Right lobe of liver (tissue), 6 donors: ENCODE results near the gene OR1N1. TPM values are rescaled to one million over a fixed set of nuclear protein-coding genes. Genes with fewer than 3 reads are reported as not detected.
"Not testable (repeated sequence)": the region's sequence is repeated elsewhere in the genome, so short reads cannot be mapped to it uniquely, and the experiment has no call there.

Experiments used
- ATAC-seq, 4 donors: fragments of 200-7000 bp; cut with Tn5 transposase; one replicate each; pipeline ENCODE4 v1.9.1; 2020; ENCODE audit warnings: mild to moderate bottlenecking in 4 of 4, moderate library complexity in 4 of 4
- DNase-seq, 3 donors: peaks; one replicate each; pipeline ENCODE4 v3.0.0-alpha.2; 2020
- H3K27ac ChIP-seq, 3 donors: fragments of 200-600 bp; one replicate each; pipeline ENCODE4 v1.8.0; 2022
- H3K27me3 ChIP-seq, 2 donors: fragments of 200-600 bp; one replicate each; pipeline ENCODE4 v1.8.0; 2022
- H3K36me3 ChIP-seq, 4 donors: fragments of 200-600 bp; sonication (generic) in 1 of 4; one replicate each; pipeline versions ENCODE4 v1.5.1 to v1.8.0; 2017 to 2022; ENCODE audit warnings: control low read depth in 1 of 4
- H3K4me1 ChIP-seq, 4 donors: fragments of 200-600 bp; sonication (generic) in 1 of 4; one replicate each; pipeline versions ENCODE4 v1.5.1 to v1.8.0; 2017 to 2022; ENCODE audit warnings: control low read depth in 1 of 4
- H3K4me3 ChIP-seq, 3 donors: fragments of 200-600 bp; one replicate each; pipeline ENCODE4 v1.8.0; 2022
- H3K9me3 ChIP-seq, 4 donors: fragments of 200-600 bp; sonication (generic) in 1 of 4; one replicate each; pipeline versions ENCODE4 v1.5.1 to v1.8.0; 2017 to 2022; ENCODE audit warnings: control low read depth in 1 of 4
- CTCF ChIP-seq, 4 donors: fragments of 200-600 bp in 3 of 4; fragments of 450-650 bp in 1 of 4; IDR thresholded peaks; one replicate each; pipeline versions ENCODE4 v1.5.1 to v1.8.0; 2016 to 2022; ENCODE audit warnings: antibody characterized with exemption in 4 of 4, mild to moderate bottlenecking in 2 of 4
- POLR2A ChIP-seq: fragments of 450-650 bp; IDR thresholded peaks from one replicate; pipeline ENCODE4 v1.6.1; 2017; ENCODE audit warnings: antibody characterized with exemption, mild to moderate bottlenecking
- WGBS: methylation state at CpG from one replicate; pipeline ENCODE4 v1.1.6; 2018; ENCODE audit warnings: low coverage, low lambda C conversion rate; ENCODE audit not compliant: insufficient coverage; ENCODE audit errors: missing lambda C conversion rate; 5-methylcytosine and 5-hydroxymethylcytosine counted together
- intact Hi-C, 2 donors: fragments of 100-400 bp; cut with DNase I; formaldehyde crosslinking; loops; one replicate each; pipeline versions ENCODE4 v1.11.2 to v1.14.1; 2022
- total RNA-seq, 6 experiments: library from RNA; depleted of rRNA in 2 of 6; stranded (reverse); fragments of >200 nt in 2 of 6; fragmentation: NEBNext Ultra II Directional in 3 of 6; extraction: Animal tissue kit (Norgen Biotek cat#: 25700) in 3 of 6; gene quantifications; one replicate each; pipeline versions ENCODE4 v1.1.0 to v1.2.4, GENCODE V29; 2016 to 2023
- donor health status: DM: no; HTN: yes; CAD: no.
- donor health status: DM: no; HTN: no; CAD: no.
- donor health status: DM: no; HTN: no; CAD: no.
- donor health status: DM: no; HTN: yes; CAD: no.
- donor health status: DM: no; HTN: yes; CAD: no.

OR1N1 gene
- total RNA-seq, 6 experiments from 2014 or later: not detected

GRCh38 chr9:122536134-122536533 lies 9.0 kb upstream of the OR1N1 start:
- Histone ChIP-seq H3K4me3 (no peak overlapping the region), H3K4me1 (no peaks in the 10 kb centered on the region), H3K27me3 (no peaks in the 10 kb centered on the region), H3K9me3 (peaks cover 0 to 3% (median 0%) of the 10 kb centered on the region in 4 donors), H3K36me3 (no peaks in the 10 kb centered on the region), H3K27ac (no peak overlapping the region)
- DNase-seq (no peak), ATAC-seq (no peak)
- no peak for TF ChIP-seq CTCF (IDR thresholded peaks at IDR 0.05)
- no peak for TF ChIP-seq POLR2A
- 70% methylated on average over 1 of the region's 1 CpG for WGBS
- intact Hi-C loops: no loop called here

GRCh38 chr9:122531157-122531556 lies 4.1 kb upstream of the OR1N1 start:
- H3K27ac ChIP-seq, intact Hi-C loops, H3K27me3 ChIP-seq, DNase-seq, H3K4me1 ChIP-seq, H3K9me3 ChIP-seq, H3K36me3 ChIP-seq, ATAC-seq, H3K4me3 ChIP-seq: not testable (repeated sequence)
- 70% methylated on average over 4 of the region's 4 CpGs for WGBS

GRCh38 chr9:122526602-122527001 lies 491 bp downstream of the OR1N1 start:
- H3K4me1 ChIP-seq: no peaks in the 10 kb centered on the region
- no peak for DNase-seq
- H3K36me3 ChIP-seq: no peaks in the 10 kb centered on the region
- WGBS: 69% methylated on average over 6 of the region's 10 CpGs
- H3K27ac ChIP-seq: no peak overlapping the region
- TF ChIP-seq CTCF (IDR thresholded peaks at IDR 0.05) (no peak), POLR2A (no peak)
- H3K9me3 ChIP-seq: no peaks in the 10 kb centered on the region
- intact Hi-C loops: no loop called here
- H3K4me3 ChIP-seq: no peak overlapping the region
- no peak for ATAC-seq
- H3K27me3 ChIP-seq: no peaks in the 10 kb centered on the region

- intact Hi-C loops: no loop called here
- no peak overlapping the region for H3K27ac ChIP-seq
- H3K9me3 ChIP-seq: no peaks in the 10 kb centered on the region
- no peak for ATAC-seq
- no peaks in the 10 kb centered on the region for H3K4me1 ChIP-seq
- H3K4me3 ChIP-seq: no peak overlapping the region
- TF ChIP-seq CTCF (IDR thresholded peaks at IDR 0.05) (no peak), POLR2A (no peak)
- WGBS: 60% methylated on average over 3 of the region's 3 CpGs
- no peaks in the 10 kb centered on the region for H3K36me3 ChIP-seq
- no peak for DNase-seq
- no peaks in the 10 kb centered on the region for H3K27me3 ChIP-seq
Observed at GRCh38 chr9:122519376-122519775, 7.7 kb downstream of the OR1N1 start.

GRCh38 chr9:122518841-122519240 lies 8.3 kb downstream of the OR1N1 start, which contains the start of gene OR1J4:
TSS of gene OR1J4 (plus strand) at chr9:122519141. CDS start at chr9:122519141, 0 bp downstream.
- WGBS: 69% methylated on average over 4 of the region's 4 CpGs
- intact Hi-C loops: no loop called here
- no peak within 1 kb of the TSS for H3K27ac ChIP-seq
- no peaks in the 10 kb centered on the region for H3K4me1 ChIP-seq
- no peaks in the 10 kb centered on the region for H3K9me3 ChIP-seq
- H3K36me3 ChIP-seq: no peaks in the 10 kb centered on the region
- H3K4me3 ChIP-seq: no peak within 1 kb of the TSS
- ATAC-seq (no peak), DNase-seq (no peak)
- no peaks in the 10 kb centered on the region for H3K27me3 ChIP-seq
- TF ChIP-seq CTCF (IDR thresholded peaks at IDR 0.05) (no peak), POLR2A (no peak)
